GM19397 (cell line): ENCODE results near the gene USP35.
"Not testable (repeated sequence)": the region's sequence is repeated elsewhere in the genome, so short reads cannot be mapped to it uniquely, and the experiment has no call there.

Source experiments
- ATAC-seq: cut with Tn5 transposase; IDR thresholded peaks from one replicate; pipeline ENCODE4 v1.9.1; 2021; ENCODE audit warnings: mild to moderate bottlenecking, moderate library complexity; ENCODE audit not compliant: unreplicated experiment

Gene USP35

DNA sequence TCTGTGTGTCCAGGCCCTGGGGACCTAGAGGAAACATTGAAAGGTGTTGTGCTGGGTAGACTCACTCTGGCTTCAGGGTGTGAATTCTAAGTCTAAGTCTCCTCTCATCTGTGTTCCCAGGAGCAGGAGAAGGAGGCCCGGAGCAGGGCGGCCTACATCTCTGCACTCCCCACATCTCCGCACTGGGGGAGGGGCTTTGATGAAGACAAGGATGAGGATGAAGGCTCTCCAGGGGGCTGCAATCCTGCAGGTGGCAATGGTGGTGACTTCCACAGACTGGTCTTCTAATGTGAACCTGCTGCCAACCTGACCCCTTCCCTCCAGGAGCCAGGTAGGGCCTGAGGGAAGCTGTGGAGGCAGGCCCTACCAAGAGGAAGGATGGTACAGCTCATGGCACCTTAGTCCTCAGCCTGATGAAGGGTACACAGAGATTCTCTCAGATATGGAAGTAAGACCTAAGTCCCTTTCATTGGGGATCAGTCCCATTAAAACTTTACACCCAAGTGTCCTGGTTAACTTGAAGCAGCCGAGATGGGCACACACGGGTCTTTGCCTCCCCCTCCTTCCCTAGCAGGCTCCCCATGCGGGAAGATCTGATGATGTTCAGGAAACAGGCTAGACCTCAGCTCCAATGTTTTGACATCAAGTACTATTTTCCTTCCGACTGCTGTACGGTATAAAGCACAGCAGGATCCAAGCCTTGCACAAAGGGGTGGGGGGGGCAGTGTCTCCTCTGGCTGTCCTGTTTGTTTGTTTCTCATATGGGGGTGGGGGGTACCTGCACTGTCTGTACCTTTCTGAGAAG lies 25.0 kb downstream of the USP35 start:
- ATAC-seq, result no peak

DNA sequence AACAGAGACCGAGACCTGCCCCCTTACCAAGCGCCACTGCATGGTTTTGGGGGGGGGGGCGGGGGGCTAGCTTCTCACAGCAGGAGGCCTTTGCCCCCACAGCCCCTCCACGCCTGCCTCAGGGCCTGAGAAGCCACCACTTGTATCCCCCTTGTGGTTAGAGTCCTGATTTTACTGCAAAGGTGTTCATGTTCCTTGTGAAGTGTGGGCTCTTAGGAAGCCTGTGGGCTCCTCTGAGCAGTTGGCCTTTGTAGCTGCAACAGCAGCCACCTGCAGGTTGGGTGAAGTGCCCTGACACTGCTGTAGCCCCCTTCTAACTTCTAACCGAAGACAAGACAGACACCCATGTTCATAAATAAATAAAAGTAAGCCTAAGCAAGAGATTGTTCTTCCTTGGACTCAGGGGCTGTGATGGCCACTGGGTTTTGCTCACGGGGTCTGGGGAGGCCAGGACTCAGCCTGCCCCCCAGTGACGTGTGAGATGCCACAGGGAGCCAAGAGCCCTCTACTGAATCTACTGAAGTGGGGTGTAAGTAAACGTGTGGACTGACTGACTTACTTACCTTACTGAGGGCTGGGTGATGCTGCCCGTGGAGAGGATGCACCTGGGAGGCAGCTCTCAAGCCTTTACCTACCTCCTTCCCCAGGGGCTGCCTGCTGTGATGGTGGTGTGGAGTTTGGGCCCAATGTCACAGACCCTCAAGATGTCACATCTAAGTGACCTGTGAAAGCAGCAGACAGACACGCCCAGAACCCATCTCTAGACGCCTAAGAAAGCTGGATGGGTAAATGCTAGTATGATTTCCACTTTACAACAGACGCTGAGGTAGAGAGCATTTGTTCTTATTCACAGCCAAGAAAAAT lies 25.8 kb downstream of the USP35 start:
- ATAC-seq, result no peak

DNA sequence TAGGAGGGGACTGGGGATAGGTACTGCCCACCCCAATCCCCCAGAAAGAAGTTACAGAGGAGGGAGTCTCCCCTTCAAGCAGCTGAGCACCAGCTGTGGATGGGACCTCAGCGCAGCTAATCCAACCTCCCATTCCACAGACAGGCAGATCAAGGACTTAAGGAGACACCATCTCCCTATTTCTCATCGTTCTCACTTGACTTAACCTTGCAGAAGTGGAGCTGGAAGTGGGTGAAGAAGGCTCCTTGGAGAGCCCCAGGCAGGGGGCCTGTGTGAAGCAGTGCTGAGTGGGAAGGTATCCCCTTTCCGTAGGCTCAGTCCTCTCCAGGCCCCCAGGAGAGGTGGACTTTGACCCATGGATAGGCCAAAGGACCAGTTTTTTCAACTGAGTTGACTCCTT lies 27.3 kb downstream of the USP35 start:
- no peak for ATAC-seq

DNA sequence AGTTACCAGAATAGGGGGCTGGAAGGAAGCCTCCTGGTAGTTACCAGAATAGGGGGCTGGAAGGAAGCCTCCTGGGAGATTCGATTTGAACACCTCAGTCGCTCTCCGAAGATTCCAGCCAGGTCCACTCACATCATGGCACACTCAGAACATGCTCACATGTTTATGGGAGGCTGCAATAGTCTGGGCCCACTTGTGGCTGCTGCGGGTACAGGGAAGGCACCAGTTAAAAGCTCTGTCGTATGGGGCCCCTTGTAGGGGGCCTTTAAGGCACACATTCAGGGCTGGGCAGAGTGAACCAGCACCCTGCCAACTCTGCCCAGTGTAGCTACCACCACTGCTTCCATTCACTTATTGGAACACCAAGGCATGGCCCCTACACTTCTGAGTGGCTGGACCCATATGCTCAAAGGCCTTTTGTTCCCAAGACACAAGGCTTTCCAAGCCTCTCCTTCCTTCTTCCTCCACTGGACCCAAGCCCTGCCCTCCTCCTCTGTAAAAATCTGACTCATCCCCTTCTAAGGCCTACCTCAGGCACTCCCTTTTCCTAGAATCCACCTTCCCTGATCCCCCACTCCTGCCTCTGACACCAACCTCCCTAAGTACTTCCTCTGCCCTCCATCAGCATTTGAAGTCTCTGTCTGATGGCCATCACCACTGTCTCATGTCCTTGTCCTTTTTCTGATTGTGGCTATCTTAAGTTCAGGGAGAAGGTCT lies 28.0 kb downstream of the USP35 start:
- ATAC-seq, result no peak

DNA sequence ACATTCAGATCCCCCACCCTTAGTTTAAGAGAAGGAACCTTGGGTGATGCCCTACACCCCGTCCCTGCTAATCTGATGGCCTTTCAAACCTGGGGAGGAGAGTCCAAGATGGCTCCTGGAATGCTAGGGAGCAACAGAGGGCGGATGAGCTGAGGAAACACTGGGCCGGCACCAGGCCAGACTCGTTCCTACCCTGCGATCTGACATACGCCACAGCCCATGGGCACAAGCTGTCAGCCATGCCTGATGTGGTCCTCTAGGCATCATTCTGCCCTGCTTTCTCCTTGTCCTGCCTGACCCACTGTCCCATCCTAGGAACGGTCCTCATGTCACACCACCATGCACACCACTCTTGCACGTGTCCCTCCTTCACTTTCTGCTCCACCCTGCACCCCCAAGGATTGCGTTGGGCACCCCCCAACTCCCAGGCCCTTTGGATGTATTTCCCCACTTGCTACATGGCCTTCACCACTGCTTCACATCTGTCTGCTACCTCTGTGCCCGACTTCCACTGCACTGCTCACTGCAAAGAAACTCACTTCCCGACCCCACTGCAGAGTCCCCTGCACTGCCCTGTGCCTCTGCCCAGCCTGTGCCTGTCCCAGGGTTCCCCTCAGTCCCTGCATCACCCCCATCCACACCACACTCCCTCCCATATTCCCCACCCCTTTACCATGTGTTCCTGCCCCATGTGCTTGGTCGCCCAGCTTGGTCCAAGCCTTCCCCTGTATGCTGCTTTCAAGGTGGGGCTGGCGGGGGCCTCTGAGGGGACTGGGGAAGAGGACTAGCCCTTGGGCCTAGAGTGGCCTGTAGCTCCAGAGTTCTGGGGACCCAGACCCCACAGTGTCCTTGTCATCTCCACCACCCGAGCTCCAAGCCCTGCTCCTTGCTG lies 29.2 kb downstream of the USP35 start:
- no peak for ATAC-seq

DNA sequence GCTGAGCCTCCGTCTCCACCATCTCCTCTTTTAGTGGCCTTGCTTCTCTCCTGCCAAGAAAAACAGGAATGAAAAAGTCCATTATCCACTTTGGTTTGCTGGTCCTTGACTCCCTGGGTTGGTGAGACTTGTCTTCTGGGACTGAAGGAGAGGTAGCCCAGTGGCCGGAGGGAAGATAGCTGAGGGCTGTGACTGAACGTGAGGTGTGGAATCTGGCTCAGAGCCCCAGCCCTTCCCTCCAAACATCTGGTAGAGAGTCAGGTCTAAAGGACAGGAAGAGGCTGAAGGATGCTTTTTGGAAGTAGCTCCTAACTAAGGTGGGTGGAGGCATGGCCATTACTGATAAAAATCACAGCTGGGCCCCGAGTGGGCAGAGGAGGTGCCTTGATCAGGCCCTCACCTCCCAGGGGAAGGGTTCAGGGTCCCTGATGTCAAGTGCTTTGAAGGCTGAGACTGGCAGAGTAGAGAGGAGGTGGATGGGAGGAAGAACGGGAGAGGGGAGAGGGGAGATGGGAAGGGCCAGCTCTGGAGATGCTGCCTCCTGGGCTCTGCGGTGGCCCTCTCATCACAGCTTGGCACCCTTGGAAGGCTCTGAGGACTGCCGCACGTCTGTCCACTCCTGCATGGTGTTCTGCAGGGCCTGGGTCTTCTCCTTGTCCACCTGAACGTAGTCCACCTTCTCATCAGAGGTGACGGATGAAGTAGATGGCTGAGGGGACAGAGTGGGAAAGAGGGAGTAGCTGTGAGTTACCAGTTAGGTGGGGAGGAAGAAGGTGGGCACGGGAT lies 30.2 kb downstream of the USP35 start:
- no peak for ATAC-seq

DNA sequence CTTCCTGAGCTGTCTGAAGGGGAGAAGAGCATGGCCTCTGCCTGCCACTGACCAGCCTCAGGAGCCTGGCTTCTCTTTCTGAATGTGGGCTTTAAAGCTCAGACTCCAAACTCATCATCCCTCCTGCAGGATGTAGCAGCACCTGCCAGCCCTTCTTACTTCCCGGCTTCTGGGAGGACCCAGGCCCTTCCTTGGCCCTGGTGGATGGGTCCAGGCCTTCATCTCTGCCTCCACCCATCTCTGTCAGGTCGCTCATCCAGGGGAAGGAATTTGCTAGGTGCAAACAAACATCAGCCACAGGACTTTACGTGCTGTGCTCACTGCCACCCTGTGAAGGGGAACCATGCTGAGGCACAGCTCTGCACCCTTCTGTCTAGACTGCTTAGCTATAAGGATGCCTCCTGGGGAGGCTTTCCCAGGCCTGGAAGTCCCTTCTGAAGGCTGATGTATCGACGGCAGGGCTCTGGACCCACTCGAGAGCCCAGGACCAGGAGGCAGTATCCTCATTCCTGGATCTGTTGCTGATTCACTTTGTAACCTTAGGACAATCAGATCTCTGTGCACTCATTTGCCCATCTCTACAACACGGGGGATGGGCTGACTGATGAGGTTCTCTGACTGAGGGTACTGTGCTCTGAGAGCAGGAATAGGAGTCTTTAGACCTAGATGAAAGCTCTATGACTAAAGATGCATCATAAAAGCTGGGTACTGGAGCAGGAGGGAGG lies 30.9 kb downstream of the USP35 start:
- ATAC-seq, result no peak

DNA sequence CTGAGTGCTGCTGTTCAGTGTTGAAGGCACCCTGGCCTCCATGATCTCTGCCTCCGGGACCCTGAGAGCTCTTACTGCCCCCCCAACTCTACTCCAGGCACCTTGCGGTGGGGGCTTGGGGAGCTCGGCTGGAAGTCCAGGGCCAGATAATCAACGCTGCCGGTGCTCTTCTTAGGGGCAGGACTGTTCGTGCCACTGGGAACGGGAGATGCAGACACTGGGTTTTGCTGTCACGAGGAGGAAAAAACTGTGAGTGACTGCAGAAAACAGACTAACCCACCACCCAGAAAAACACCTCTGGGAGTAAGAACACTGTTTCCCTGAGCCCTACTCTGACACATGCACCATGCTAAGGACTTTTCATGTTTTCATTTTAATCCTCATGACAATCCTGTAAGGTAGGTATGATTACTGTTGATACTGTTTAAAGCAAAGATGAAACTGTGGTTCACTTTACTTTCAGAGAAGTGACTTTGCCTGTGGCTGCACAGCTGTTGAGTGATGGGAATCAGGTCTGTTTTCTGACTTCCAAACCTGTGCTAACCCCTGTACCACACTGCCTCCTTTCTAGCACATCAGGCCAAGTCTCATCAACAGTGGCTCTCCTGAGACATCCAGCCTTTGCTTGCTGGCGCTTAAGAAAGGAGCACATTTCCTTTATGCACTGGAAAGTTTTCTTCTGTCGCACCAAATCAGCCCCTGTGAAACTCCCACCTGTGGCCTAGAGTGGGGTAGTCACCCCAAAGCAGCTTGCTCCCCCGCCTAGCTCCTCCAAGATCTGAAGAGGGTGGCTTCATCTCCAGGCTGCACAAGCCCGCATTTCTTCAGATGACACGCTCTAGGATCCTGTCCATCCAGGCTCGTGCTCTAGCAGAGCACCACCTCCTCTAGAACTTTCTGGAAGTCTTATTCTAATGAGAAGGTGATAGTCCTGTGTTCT lies 31.8 kb downstream of the USP35 start:
- no peak for ATAC-seq

DNA sequence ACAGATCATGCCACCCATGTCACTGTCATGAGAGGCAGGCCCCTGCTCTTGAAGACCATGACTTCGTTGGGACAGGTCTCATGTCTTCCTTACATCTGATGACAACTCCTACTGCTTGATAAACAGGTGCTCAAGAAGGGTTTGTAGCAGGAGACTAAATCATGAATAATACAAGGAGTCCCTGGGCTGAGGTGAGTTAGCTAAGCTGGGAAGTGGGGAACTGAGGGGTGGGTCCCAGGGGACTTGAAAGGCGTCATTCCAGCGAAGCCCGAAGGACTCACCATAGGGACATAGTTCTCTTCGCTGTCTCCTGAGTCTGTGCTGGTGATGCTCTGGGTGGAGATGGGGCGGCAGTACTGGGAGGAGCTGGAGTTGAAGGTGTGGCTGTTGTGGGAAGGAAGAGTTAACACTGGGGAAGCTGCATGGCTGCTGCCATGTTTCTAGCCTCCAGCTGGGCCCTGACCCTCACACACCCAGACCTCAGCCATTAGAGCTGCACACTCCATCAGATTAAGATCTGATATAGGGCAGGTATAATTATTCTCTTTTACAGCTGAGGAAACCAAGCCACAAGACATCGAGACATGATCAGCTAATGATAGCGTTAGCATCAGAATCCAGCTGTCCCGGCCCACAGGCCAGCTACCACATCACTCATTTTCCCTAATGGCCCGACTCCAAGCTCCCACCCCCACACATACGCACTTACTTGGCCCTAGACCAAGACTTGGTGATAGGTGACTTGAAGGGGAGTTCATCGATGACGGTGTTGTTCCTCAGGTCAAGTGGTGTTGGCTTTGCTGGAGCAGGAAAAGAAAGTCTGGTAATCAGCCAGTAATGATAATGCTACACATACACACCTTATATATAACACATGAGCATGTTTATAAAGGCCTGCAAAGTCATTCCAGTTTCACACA lies 32.9 kb downstream of the USP35 start:
- no peak for ATAC-seq

DNA sequence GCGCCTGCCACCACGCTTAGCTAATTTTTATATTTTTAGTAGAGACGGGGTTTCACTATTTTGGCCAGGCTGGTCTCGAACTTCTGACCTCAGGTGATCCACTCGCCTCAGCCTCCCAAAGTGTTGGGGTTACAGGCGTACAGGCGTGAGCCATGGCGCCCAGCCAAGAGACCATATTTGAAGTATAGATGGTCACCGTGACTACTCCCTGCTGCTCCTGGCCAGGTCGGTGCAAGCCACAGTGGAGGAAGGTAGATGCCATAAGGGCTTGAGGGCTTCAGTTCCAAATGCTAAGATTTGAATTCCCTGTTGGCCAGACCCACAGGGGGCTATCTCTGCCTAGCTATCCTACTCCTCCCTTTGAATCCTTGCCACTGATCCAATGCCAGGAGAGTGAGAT lies 34.0 kb downstream of the USP35 start:
- ATAC-seq, result not testable (repeated sequence)

DNA sequence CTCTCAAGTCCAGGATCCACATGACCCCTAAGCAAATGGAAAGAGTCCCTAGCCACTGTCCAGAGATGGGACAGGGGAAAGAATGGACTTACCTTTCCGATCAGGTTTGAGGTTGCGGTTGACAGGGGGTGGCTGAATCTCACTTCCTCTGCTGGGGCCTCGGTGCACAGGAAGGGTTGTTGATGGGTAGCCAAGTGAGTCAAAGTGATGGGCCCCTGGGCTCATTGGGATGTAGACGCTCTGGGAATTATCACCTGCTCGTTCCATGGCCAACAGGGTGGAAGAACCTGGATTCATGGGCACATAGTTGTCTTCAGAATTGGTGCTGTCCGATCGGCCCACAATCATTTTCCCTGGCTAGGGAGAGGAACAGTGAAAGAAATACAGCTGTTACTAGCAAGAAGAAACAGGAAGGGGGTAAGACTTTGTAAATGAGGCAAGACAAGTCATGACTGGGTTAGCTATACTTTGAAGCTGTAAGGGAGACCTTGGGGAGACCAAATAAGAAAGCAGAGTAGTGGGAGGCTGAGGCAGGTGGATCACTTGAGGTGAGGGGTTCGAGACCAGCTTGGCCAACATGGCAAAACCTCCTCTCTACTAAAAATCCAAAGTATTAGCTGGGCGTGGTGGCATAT lies 34.7 kb downstream of the USP35 start:
- ATAC-seq, result peak; percentile 77

DNA sequence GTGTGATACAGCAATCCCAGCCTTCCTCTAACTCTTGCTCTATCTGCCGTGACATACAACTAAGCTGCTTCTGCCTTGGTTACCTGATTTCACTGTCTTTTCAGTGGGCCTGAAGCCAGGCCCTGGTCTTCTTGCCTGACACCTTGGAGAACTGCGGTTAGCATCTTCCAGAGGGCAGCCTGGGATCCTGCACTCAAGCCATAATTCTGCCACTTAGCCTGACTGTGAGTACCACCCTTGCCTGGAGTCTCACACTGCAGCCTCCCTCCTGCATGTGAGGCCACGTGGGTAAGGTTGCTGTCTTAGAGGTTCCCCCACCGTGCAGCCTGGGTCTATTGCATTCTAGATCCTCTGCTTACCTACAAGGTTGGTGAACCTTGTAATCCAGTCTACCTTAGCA lies 35.8 kb downstream of the USP35 start:
- ATAC-seq, result no peak

DNA sequence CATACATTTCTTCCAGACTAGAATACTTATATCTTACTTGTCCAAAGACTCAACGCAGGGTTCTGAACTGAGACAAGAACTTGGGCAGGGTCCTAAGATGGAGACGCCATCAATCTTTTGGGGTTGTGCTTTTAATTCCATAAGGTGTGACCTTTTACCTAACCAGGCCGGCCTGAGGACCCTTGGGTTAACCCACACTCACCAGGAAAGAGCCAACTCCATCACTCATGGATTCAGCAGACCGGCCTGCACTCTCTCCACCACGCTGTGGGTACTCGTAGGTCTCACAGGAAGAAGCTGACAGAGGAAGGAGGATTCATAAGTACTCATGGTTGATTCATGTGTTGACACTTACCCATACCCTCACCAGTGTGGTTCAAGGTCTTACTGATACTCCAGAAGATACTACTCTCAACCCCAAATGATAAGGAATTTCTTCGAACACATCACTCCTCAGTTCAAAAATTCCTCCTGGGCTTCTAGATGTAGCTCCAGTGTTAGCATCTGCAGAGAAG lies 36.2 kb downstream of the USP35 start:
- no peak for ATAC-seq

DNA sequence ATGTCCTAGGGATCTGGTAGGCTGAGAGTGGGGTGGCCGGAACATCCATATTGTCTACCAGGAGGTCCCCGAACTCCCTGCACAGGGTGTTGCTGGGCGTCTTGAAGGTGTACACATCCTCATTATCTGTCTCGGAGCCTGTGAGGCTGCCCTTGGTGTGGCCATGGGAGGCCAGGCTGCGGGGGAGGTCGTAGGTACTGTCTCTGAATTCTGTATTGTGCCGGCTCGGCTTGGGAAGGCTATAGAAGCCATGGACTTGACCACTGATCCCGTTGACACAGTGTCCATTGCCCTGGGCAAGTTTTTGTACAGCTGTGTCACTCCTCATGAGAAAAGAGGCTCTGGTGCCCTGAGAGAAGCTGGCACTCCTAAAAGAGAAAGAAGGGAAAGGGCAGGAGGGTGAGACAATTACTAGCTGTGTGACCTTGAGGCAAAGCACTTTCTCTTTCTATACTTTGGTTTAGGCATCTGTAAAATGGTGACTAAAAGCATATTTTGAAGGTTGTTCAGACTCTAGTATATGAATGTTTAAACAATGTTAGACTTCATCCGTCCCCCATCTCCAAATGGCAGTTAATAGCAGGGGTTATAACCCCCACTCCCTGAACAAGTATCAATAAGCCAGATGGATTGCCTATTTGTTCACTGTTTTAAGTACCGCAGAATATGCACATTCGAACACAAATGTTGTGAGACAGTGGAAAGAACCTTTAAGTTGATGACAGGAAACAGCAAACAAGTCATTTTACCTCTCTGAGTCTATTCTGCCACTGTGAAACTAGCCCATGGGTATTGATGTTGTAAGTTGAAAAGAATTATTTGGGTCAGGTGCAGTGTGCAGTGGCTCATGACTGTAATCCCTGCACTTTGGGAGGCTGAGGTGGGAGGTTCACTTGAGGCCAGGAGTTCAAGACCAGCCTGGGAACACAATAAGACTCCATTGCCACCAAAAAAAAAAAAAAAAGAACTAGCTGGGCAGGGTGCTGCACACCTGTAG lies 38.3 kb downstream of the USP35 start:
- no peak for ATAC-seq

DNA sequence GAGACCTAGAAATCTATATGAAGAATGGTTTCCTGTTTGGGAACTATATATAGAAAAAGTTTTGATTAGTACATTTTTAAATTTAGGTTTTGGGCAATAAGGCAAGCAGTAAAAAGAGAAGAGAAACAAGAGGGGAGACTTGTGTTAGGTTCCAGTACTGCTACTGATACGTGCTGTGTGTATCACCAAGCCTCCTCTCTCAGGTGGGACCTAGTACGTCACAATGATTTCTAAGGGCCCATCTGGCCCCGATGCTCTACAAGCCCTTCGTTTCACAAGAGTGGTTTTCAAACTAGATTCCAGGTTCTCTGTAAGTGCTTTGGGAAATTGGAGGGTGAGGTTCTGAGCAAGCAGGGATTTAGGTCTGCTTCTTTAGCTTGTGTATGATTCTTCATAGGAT lies 39.2 kb downstream of the USP35 start:
- no peak for ATAC-seq
